Raji (cell line): ENCODE data around the gene CCDC117.

ENCODE experiments used
- POLR2A ChIP-seq: IDR thresholded peaks from 2 replicates; pipeline ENCODE4 v1.6.1; 2011; ENCODE audit warnings: low read depth, low read length, control low read depth; ENCODE audit not compliant: insufficient read depth

The CCDC117 gene

GRCh38 chr22:28795071-28795693 is 22.7 kb downstream of the CCDC117 start:
- no peak for TF ChIP-seq POLR2A

GRCh38 chr22:28795932-28796856 is 23.7 kb downstream of the CCDC117 start:
- no peak for TF ChIP-seq POLR2A

- TF ChIP-seq POLR2A = 0 out of 2 replicates have a peak, but pooled peaks have one; percentile 4
Measured at GRCh38 chr22:28798810-28799605, 26.5 kb downstream of the CCDC117 start.

GRCh38 chr22:28799606-28800307 is 27.3 kb downstream of the CCDC117 start:
- no peak for TF ChIP-seq POLR2A

- peak; percentile 86 for TF ChIP-seq POLR2A
Measured at GRCh38 chr22:28800308-28801041, 28.0 kb downstream of the CCDC117 start, which contains the start of gene XBP1. TSS of gene XBP1 (minus strand) at chr22:28800569.

- 0 out of 2 replicates have a peak, but pooled peaks have one; percentile 13 for TF ChIP-seq POLR2A
Measured at GRCh38 chr22:28801845-28802594, 29.5 kb downstream of the CCDC117 start.

- no peak for TF ChIP-seq POLR2A
Measured at GRCh38 chr22:28802595-28803123, 30.2 kb downstream of the CCDC117 start.

- no peak for TF ChIP-seq POLR2A
Measured at GRCh38 chr22:28808716-28809355, 36.3 kb downstream of the CCDC117 start.

- no peak for TF ChIP-seq POLR2A
Measured at GRCh38 chr22:28810821-28811491, 38.5 kb downstream of the CCDC117 start.

- no peak for TF ChIP-seq POLR2A
Measured at GRCh38 chr22:28812516-28812915, 40.0 kb downstream of the CCDC117 start.

GRCh38 chr22:28813772-28814518 is 41.5 kb downstream of the CCDC117 start:
- TF ChIP-seq POLR2A = no peak
